ENCODE results near the gene GID4.

GID4 gene

GRCh38 chr17:18011286-18011685 lies 27.9 kb upstream of the GID4 start:
- Histone ChIP-seq H3K4me1 (ENCODE audit: control insufficient read depth, low read length) (no peaks in the 10 kb centered on the region), H3K79me2 (ENCODE audit: control insufficient read depth, low read length) (no peaks in the 10 kb centered on the region), H3K27me3 (ENCODE audit: control insufficient read depth, low read length) (no peaks in the 10 kb centered on the region), H4K20me1 (ENCODE audit: control insufficient read depth, insufficient read depth, low read depth, low read length) (no peaks in the 10 kb centered on the region), H3K27ac (ENCODE audit: low read depth, low read length) (no peak overlapping the region), H3K9me3 (ENCODE audit: control insufficient read depth, insufficient read depth, low read length) (no peaks in the 10 kb centered on the region), H3K4me3 (ENCODE audit: low read length) (no peak overlapping the region), H3K9me2 (replicated peaks; ENCODE audit: control insufficient read depth, low read length) (no peaks in the 10 kb centered on the region), H3K4me2 (ENCODE audit: low read length) (no peak overlapping the region), H3F3A (ENCODE audit: control insufficient read depth, insufficient read depth) (no peaks in the 10 kb centered on the region), H3K36me3 (ENCODE audit: control insufficient read depth, low read length) (peaks cover 5% of the 10 kb centered on the region; the same call in 1 of the 2 replicates)
- no peak for TF ChIP-seq CTCF (IDR thresholded peaks at IDR 0.05; ENCODE audit: low read depth, low read length, poor library complexity, severe bottlenecking)
- no peak for TF ChIP-seq EZH2phosphoT487 (IDR thresholded peaks at IDR 0.05; ENCODE audit: borderline replicate concordance, low read length)

GRCh38 chr17:18014006-18014405 lies 25.2 kb upstream of the GID4 start:
- H3K9me2 ChIP-seq (replicated peaks; ENCODE audit: control insufficient read depth, low read length), result no peaks in the 10 kb centered on the region
- no peak overlapping the region for H3K4me3 ChIP-seq (ENCODE audit: low read length)
- no peaks in the 10 kb centered on the region for H4K20me1 ChIP-seq (ENCODE audit: control insufficient read depth, insufficient read depth, low read depth, low read length)
- H3F3A ChIP-seq (ENCODE audit: control insufficient read depth, insufficient read depth), result no peaks in the 10 kb centered on the region
- H3K79me2 ChIP-seq (ENCODE audit: control insufficient read depth, low read length), result no peaks in the 10 kb centered on the region
- H3K27ac ChIP-seq (ENCODE audit: low read depth, low read length), result no peak overlapping the region
- H3K36me3 ChIP-seq (ENCODE audit: control insufficient read depth, low read length), result peaks cover 5% of the 10 kb centered on the region; the same call in 1 of the 2 replicates
- no peak overlapping the region for H3K4me2 ChIP-seq (ENCODE audit: low read length)
- H3K27me3 ChIP-seq (ENCODE audit: control insufficient read depth, low read length), result no peaks in the 10 kb centered on the region
- H3K4me1 ChIP-seq (ENCODE audit: control insufficient read depth, low read length), result no peaks in the 10 kb centered on the region
- TF ChIP-seq EZH2phosphoT487 (IDR thresholded peaks at IDR 0.05; ENCODE audit: borderline replicate concordance, low read length), result no peak
- TF ChIP-seq CTCF (IDR thresholded peaks at IDR 0.05; ENCODE audit: low read depth, low read length, poor library complexity, severe bottlenecking), result no peak
- H3K9me3 ChIP-seq (ENCODE audit: control insufficient read depth, insufficient read depth, low read length), result no peaks in the 10 kb centered on the region

- no peak overlapping the region for H3K27ac ChIP-seq (ENCODE audit: low read depth, low read length)
- H3K9me2 ChIP-seq (replicated peaks; ENCODE audit: control insufficient read depth, low read length), result no peaks in the 10 kb centered on the region
- H3K27me3 ChIP-seq (ENCODE audit: control insufficient read depth, low read length), result no peaks in the 10 kb centered on the region
- no peaks in the 10 kb centered on the region for H4K20me1 ChIP-seq (ENCODE audit: control insufficient read depth, insufficient read depth, low read depth, low read length)
- TF ChIP-seq CTCF (IDR thresholded peaks at IDR 0.05; ENCODE audit: low read depth, low read length, poor library complexity, severe bottlenecking), result no peak
- TF ChIP-seq EZH2phosphoT487 (IDR thresholded peaks at IDR 0.05; ENCODE audit: borderline replicate concordance, low read length), result no peak
- H3K4me1 ChIP-seq (ENCODE audit: control insufficient read depth, low read length), result no peaks in the 10 kb centered on the region
- H3F3A ChIP-seq (ENCODE audit: control insufficient read depth, insufficient read depth), result no peaks in the 10 kb centered on the region
- H3K4me3 ChIP-seq (ENCODE audit: low read length), result no peak overlapping the region
- H3K79me2 ChIP-seq (ENCODE audit: control insufficient read depth, low read length), result no peaks in the 10 kb centered on the region
- H3K4me2 ChIP-seq (ENCODE audit: low read length), result no peak overlapping the region
- H3K36me3 ChIP-seq (ENCODE audit: control insufficient read depth, low read length), result peaks cover 5% of the 10 kb centered on the region; the same call in 1 of the 2 replicates
- H3K9me3 ChIP-seq (ENCODE audit: control insufficient read depth, insufficient read depth, low read length), result no peaks in the 10 kb centered on the region
These were observed 23.6 kb upstream of the GID4 start for GRCh38 chr17:18015593-18015992.
